GM12872 (cell line): Measurements from ENCODE around the gene OMP.

ENCODE experiments used
- TF ChIP-seq, protein P1 (sequence below): IDR thresholded peaks from 3 replicates; pipeline ENCODE4 v1.5.1; 2011; ENCODE audit warnings: low read depth, mild to moderate bottlenecking, low read length, moderate library complexity; ENCODE audit not compliant: insufficient read depth

OMP gene

GRCh38 chr11:77090046-77090372 lies 12.6 kb upstream of the OMP start:
- TF ChIP-seq, protein P1, sequence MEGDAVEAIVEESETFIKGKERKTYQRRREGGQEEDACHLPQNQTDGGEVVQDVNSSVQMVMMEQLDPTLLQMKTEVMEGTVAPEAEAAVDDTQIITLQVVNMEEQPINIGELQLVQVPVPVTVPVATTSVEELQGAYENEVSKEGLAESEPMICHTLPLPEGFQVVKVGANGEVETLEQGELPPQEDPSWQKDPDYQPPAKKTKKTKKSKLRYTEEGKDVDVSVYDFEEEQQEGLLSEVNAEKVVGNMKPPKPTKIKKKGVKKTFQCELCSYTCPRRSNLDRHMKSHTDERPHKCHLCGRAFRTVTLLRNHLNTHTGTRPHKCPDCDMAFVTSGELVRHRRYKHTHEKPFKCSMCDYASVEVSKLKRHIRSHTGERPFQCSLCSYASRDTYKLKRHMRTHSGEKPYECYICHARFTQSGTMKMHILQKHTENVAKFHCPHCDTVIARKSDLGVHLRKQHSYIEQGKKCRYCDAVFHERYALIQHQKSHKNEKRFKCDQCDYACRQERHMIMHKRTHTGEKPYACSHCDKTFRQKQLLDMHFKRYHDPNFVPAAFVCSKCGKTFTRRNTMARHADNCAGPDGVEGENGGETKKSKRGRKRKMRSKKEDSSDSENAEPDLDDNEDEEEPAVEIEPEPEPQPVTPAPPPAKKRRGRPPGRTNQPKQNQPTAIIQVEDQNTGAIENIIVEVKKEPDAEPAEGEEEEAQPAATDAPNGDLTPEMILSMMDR = no peak

GRCh38 chr11:77090373-77091111 lies 12.1 kb upstream of the OMP start:
- TF ChIP-seq, protein P1 = no peak

GRCh38 chr11:77091146-77091940 lies 11.3 kb upstream of the OMP start:
- TF ChIP-seq, protein P1 = peak; percentile 95

DNA sequence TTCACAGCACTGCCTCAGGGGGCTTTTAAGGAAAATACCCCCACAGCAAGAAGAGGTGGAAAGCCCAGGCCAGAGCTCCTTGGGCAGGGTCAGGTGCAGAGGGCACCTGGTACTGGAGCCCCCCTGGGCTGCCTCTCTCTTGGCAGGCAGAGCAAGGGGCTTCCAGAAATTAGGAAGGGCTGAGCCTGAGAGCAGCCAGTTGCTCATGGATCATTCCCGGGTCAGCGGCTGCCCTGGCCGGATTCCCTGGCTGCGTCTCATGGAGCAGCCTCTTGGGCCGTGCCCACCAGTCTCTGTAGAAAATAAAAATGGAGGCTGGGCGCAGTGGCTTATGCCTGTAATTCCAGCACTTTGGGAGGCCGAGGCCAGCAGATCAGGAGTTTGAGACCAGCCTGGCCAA lies 10.3 kb upstream of the OMP start:
- TF ChIP-seq, protein P1 = no peak

GRCh38 chr11:77093056-77093891 lies 9.4 kb upstream of the OMP start:
- TF ChIP-seq, protein P1 = no peak

GRCh38 chr11:77093987-77094840 lies 8.4 kb upstream of the OMP start:
- TF ChIP-seq, protein P1 = no peak
